Retinal pigment epithelial cell (primary cell): ENCODE data around the gene ARSJ.
A peak's percentile ranks its signal among the peaks of the same experiment; 100 is the strongest.

ENCODE experiments used
- DNase-seq: peaks from one replicate; pipeline ENCODE4 v3.0.0-alpha.2; 2010; ENCODE audit warnings: low read depth
- H3K4me3 ChIP-seq: 2 replicates; pipeline ENCODE4 v1.5.1; 2011; ENCODE audit warnings: mild to moderate bottlenecking, low read length, control low read depth, moderate library complexity
- CTCF ChIP-seq: conservative IDR thresholded peaks from 2 replicates; pipeline ENCODE4 v1.5.1; 2011; ENCODE audit warnings: low read depth, low read length, control low read depth, inconsistent platforms

ARSJ gene

GRCh38 chr4:113958766-113959538 is 20.5 kb downstream of the ARSJ start:
- no peak overlapping the region for H3K4me3 ChIP-seq
- TF ChIP-seq CTCF, result no peak
- peak; percentile 90 for DNase-seq

- no peak for TF ChIP-seq CTCF
- DNase-seq, result no peak
- H3K4me3 ChIP-seq, result no peak overlapping the region
These were observed 21.5 kb downstream of the ARSJ start for GRCh38 chr4:113957956-113958355.

GRCh38 chr4:113955948-113956347 is 23.5 kb downstream of the ARSJ start:
- no peak for DNase-seq
- TF ChIP-seq CTCF, result no peak
- H3K4me3 ChIP-seq, result no peak overlapping the region

- no peak for DNase-seq
- H3K4me3 ChIP-seq, result no peak overlapping the region
- TF ChIP-seq CTCF, result no peak
These were observed 24.0 kb downstream of the ARSJ start for GRCh38 chr4:113955411-113955810.

GRCh38 chr4:113953888-113954287 is 25.6 kb downstream of the ARSJ start:
- no peak for DNase-seq
- no peak overlapping the region for H3K4me3 ChIP-seq
- TF ChIP-seq CTCF, result no peak

- no peak for DNase-seq
- H3K4me3 ChIP-seq, result no peak overlapping the region
- peak; percentile 85 for TF ChIP-seq CTCF
These were observed 26.9 kb downstream of the ARSJ start for GRCh38 chr4:113952452-113953029.

- H3K4me3 ChIP-seq, result no peak overlapping the region
- DNase-seq, result peak; percentile 77
- no peak for TF ChIP-seq CTCF
These were observed 28.2 kb downstream of the ARSJ start for GRCh38 chr4:113951263-113951662.
